H1 (cell line): ENCODE data around the gene CDC42SE1. TPM values are rescaled to one million over a fixed set of nuclear protein-coding genes. Genes with fewer than 3 reads are reported as not detected.

Source experiments
- polyA plus RNA-seq, 7 experiments: library from polyadenylated mRNA; depleted of rRNA in 3 of 7; stranded (reverse) in 5 of 7; unstranded in 2 of 7; fragments of >200 nt in 5 of 7; fragments of 200-250 nt in 2 of 7; gene quantifications; 1 replicate in 5 of 7; 2 replicates in 1 of 7; 4 replicates in 1 of 7; pipeline versions ENCODE4 v1.2.1 to v1.2.3, GENCODE V29; 2011 to 2013; ENCODE audit warnings: missing spikeins in 2 of 7, mixed read lengths in 2 of 7
- small RNA-seq: library from polyadenylated mRNA; stranded (forward); fragments of <200 nt; extraction: miRNeasy Mini kit (QIAGEN cat#:217004); gene quantifications from one replicate; pipeline ENCODE3, GENCODE V24; 2013; ENCODE audit not compliant: insufficient read depth
- total RNA-seq: library from RNA; stranded (reverse); fragmentation: NEBNext Ultra II Directional; extraction: Animal tissue kit (Norgen Biotek cat#: 25700); gene quantifications from 2 replicates; pipeline ENCODE4 v1.2.1, GENCODE V29; 2021

The CDC42SE1 gene
- total and polyA plus RNA-seq, 2 of the 8 experiments (the other 6 are each of a cell fraction or from before 2014, with no cell fraction given): 30.5 to 74.1 TPM

Small RNAs within 50 kb of the gene (small RNA-seq; reads per million reads assigned to genes)
- not detected for gene RNU6-884P

Other genes with a start within 250 kb of the CDC42SE1 start
- gene ARNT, start 183.0 kb downstream of the CDC42SE1 start, total RNA-seq: 28.5 and 29.4 TPM in 2 replicates
- gene ARNT, start 183.0 kb downstream of the CDC42SE1 start, polyA plus RNA-seq (2011; rRNA removed): 18.6 and 19.0 TPM in 2 replicates
- gene CTXND2, start 172.5 kb downstream of the CDC42SE1 start, total RNA-seq: not detected in 2 replicates
- not detected in 2 replicates for gene CTXND2, start 172.5 kb downstream of the CDC42SE1 start, polyA plus RNA-seq (2011; rRNA removed)
- 48.8 and 49.9 TPM in 2 replicates for gene SETDB1, start 133.3 kb downstream of the CDC42SE1 start, total RNA-seq
- gene SETDB1, start 133.3 kb downstream of the CDC42SE1 start, polyA plus RNA-seq (2011; rRNA removed): 26.9 and 27.5 TPM in 2 replicates
- gene CERS2, start 84.8 kb downstream of the CDC42SE1 start, total RNA-seq: 237 and 241 TPM in 2 replicates
- 153 and 216 TPM in 2 replicates for gene CERS2, start 84.8 kb downstream of the CDC42SE1 start, polyA plus RNA-seq (2011; rRNA removed)
- 1.5 and 1.8 TPM in 2 replicates for gene ANXA9, start 77.3 kb downstream of the CDC42SE1 start, total RNA-seq
- 3.3 and 3.5 TPM in 2 replicates for gene ANXA9, start 77.3 kb downstream of the CDC42SE1 start, polyA plus RNA-seq (2011; rRNA removed)
- gene MINDY1, start 52.7 kb downstream of the CDC42SE1 start, total RNA-seq: 10.6 and 11.4 TPM in 2 replicates
- 10.3 and 11.5 TPM in 2 replicates for gene MINDY1, start 52.7 kb downstream of the CDC42SE1 start, polyA plus RNA-seq (2011; rRNA removed)
- gene PRUNE1, start 51.2 kb downstream of the CDC42SE1 start, total RNA-seq: 27.5 and 32.8 TPM in 2 replicates
- gene PRUNE1, start 51.2 kb downstream of the CDC42SE1 start, polyA plus RNA-seq (2011; rRNA removed): 42.8 and 54.2 TPM in 2 replicates
- 2.3 and 2.4 TPM in 2 replicates for gene BNIPL, start 23.0 kb downstream of the CDC42SE1 start, total RNA-seq
- gene BNIPL, start 23.0 kb downstream of the CDC42SE1 start, polyA plus RNA-seq (2011; rRNA removed): 3.3 and 3.5 TPM in 2 replicates
- gene C1orf56, start 11.9 kb downstream of the CDC42SE1 start, total RNA-seq: 3.0 and 5.0 TPM in 2 replicates
- gene C1orf56, start 11.9 kb downstream of the CDC42SE1 start, polyA plus RNA-seq (2011; rRNA removed): 3.4 and 5.6 TPM in 2 replicates
- 18.1 and 19.2 TPM in 2 replicates for gene MLLT11, start 775 bp upstream of the CDC42SE1 start, total RNA-seq
- 10.2 and 13.7 TPM in 2 replicates for gene MLLT11, start 775 bp upstream of the CDC42SE1 start, polyA plus RNA-seq (2011; rRNA removed)
- 1.9 and 2.4 TPM in 2 replicates for gene GABPB2, start 11.1 kb upstream of the CDC42SE1 start, total RNA-seq
- 1.4 and 1.8 TPM in 2 replicates for gene GABPB2, start 11.1 kb upstream of the CDC42SE1 start, polyA plus RNA-seq (2011; rRNA removed)
- gene SEMA6C, start 87.0 kb upstream of the CDC42SE1 start, total RNA-seq: 15.7 and 17.5 TPM in 2 replicates
- 12.2 and 22.7 TPM in 2 replicates for gene SEMA6C, start 87.0 kb upstream of the CDC42SE1 start, polyA plus RNA-seq (2011; rRNA removed)
- gene TNFAIP8L2, start 97.0 kb upstream of the CDC42SE1 start, total RNA-seq: not detected in 2 replicates
- gene TNFAIP8L2, start 97.0 kb upstream of the CDC42SE1 start, polyA plus RNA-seq (2011; rRNA removed): not detected in 2 replicates
- gene LYSMD1, start 106.3 kb upstream of the CDC42SE1 start, total RNA-seq: 4.9 and 6.0 TPM in 2 replicates
- 2.4 and 2.5 TPM in 2 replicates for gene LYSMD1, start 106.3 kb upstream of the CDC42SE1 start, polyA plus RNA-seq (2011; rRNA removed)
- 44.5 and 46.2 TPM in 2 replicates for gene SCNM1, start 106.5 kb upstream of the CDC42SE1 start, total RNA-seq
- gene SCNM1, start 106.5 kb upstream of the CDC42SE1 start, polyA plus RNA-seq (2011; rRNA removed): 13.6 and 17.3 TPM in 2 replicates
- not detected in 2 replicates for gene TMOD4, start 116.4 kb upstream of the CDC42SE1 start, total RNA-seq
- 0.42 and 0.63 TPM in 2 replicates for gene TMOD4, start 116.4 kb upstream of the CDC42SE1 start, polyA plus RNA-seq (2011; rRNA removed)
- 114 and 121 TPM in 2 replicates for gene VPS72, start 130.6 kb upstream of the CDC42SE1 start, total RNA-seq
- 86.6 and 86.8 TPM in 2 replicates for gene VPS72, start 130.6 kb upstream of the CDC42SE1 start, polyA plus RNA-seq (2011; rRNA removed)
- gene PIP5K1A, start 138.9 kb upstream of the CDC42SE1 start, total RNA-seq: 72.5 and 87.5 TPM in 2 replicates
- gene PIP5K1A, start 138.9 kb upstream of the CDC42SE1 start, polyA plus RNA-seq (2011; rRNA removed): 96.0 and 105 TPM in 2 replicates
- gene PSMD4, start 195.1 kb upstream of the CDC42SE1 start, total RNA-seq: 216 and 226 TPM in 2 replicates
- gene PSMD4, start 195.1 kb upstream of the CDC42SE1 start, polyA plus RNA-seq (2011; rRNA removed): 284 and 293 TPM in 2 replicates
- 43.0 and 45.9 TPM in 2 replicates for gene ZNF687, start 222.7 kb upstream of the CDC42SE1 start, total RNA-seq
- gene ZNF687, start 222.7 kb upstream of the CDC42SE1 start, polyA plus RNA-seq (2011; rRNA removed): 69.9 and 91.9 TPM in 2 replicates